Neutrophil (primary cell): ENCODE data around the gene AP1G1.

ENCODE experiments used
- H3K27ac ChIP-seq: fragments of 200-600 bp; sonication (generic); 2 replicates; pipeline ENCODE4 v1.5.1; 2016; ENCODE audit warnings: mild to moderate bottlenecking, moderate library complexity
- H3K27me3 ChIP-seq: fragments of 200-600 bp; sonication (generic); 2 replicates; pipeline ENCODE4 v1.6.0; 2016; ENCODE audit warnings: mild to moderate bottlenecking
- H3K36me3 ChIP-seq: fragments of 200-600 bp; sonication (generic); 2 replicates; pipeline ENCODE4 v1.5.1; 2017
- H3K4me1 ChIP-seq, 2 experiments: fragments of 200-600 bp in 1 of 2; sonication (generic) in 1 of 2; 1 replicate in 1 of 2; 2 replicates in 1 of 2; pipeline versions ENCODE4 v1.5.1 to v1.6.1; 2013 to 2016; ENCODE audit warnings: low read depth in 1 of 2, low read length in 1 of 2, mild to moderate bottlenecking in 1 of 2, moderate library complexity in 1 of 2; ENCODE audit not compliant: control insufficient read depth in 1 of 2, insufficient read depth in 1 of 2
- H3K4me3 ChIP-seq, 2 experiments: fragments of 200-600 bp in 1 of 2; sonication (generic) in 1 of 2; 1 replicate in 1 of 2; 2 replicates in 1 of 2; pipeline ENCODE4 v1.5.1; 2013 to 2016; ENCODE audit warnings: low read depth in 1 of 2, low read length in 1 of 2, mild to moderate bottlenecking in 1 of 2, moderate library complexity in 1 of 2
- H3K9me3 ChIP-seq: fragments of 200-600 bp; sonication (generic); 2 replicates; pipeline ENCODE4 v1.5.1; 2016
- TF ChIP-seq, protein P1 (sequence below): fragments of 200-600 bp; sonication (generic); IDR thresholded peaks from 2 replicates; pipeline ENCODE4 v1.5.1; 2016; ENCODE audit warnings: antibody characterized with exemption

AP1G1 gene

DNA sequence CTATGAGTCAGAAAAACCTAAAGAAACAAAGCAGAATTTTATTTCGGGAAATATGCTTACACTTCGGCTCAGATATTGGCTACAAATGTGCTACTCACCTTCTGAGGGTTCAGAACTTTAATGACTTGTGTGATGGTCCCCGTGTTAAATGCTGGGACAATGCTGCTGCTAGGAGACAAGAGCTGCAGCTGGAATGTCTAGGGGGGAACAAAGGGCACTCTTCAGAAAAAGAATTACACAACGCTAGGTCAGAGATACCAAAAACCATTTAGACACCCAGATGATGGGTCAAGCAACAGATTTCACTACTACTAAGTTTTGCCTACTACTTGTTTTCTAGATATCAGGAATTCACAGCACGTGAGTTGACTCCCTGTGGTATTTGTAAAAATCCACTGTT lies 74.1 kb downstream of the AP1G1 start:
- no peaks in the 10 kb centered on the region for H3K4me1 ChIP-seq
- H3K27ac ChIP-seq, result no peak overlapping the region
- H3K27me3 ChIP-seq, result no peaks in the 10 kb centered on the region
- TF ChIP-seq, protein P1, sequence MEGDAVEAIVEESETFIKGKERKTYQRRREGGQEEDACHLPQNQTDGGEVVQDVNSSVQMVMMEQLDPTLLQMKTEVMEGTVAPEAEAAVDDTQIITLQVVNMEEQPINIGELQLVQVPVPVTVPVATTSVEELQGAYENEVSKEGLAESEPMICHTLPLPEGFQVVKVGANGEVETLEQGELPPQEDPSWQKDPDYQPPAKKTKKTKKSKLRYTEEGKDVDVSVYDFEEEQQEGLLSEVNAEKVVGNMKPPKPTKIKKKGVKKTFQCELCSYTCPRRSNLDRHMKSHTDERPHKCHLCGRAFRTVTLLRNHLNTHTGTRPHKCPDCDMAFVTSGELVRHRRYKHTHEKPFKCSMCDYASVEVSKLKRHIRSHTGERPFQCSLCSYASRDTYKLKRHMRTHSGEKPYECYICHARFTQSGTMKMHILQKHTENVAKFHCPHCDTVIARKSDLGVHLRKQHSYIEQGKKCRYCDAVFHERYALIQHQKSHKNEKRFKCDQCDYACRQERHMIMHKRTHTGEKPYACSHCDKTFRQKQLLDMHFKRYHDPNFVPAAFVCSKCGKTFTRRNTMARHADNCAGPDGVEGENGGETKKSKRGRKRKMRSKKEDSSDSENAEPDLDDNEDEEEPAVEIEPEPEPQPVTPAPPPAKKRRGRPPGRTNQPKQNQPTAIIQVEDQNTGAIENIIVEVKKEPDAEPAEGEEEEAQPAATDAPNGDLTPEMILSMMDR, result no peak
- H3K4me3 ChIP-seq, result no peak overlapping the region
- H3K9me3 ChIP-seq, result no peaks in the 10 kb centered on the region
- H3K36me3 ChIP-seq, result peaks cover 89% of the 10 kb centered on the region

DNA sequence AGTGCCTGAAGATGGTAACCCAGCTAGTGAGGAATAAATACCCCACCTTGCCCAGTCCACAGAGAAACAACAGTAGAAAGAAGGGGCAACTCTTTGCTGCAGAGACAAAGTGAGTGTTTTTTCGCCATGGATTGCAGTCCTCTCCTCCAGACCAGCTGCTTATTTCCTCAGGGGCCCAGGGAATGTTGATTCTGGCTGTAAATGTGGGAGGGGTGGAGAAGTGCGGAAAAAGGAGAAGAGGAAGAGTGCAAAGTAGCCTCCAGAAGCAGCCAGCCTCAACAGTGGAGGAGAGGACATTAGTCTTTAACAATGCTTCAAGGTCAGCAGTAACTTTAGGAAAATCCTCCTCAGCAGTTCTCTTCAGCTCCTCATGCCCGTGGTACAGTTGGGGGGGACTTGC lies 76.0 kb downstream of the AP1G1 start:
- H3K27ac ChIP-seq, result no peak overlapping the region
- H3K36me3 ChIP-seq, result peaks cover 70% of the 10 kb centered on the region
- no peak overlapping the region for H3K4me3 ChIP-seq
- H3K9me3 ChIP-seq, result no peaks in the 10 kb centered on the region
- TF ChIP-seq, protein P1, result no peak
- no peaks in the 10 kb centered on the region for H3K27me3 ChIP-seq
- no peaks in the 10 kb centered on the region for H3K4me1 ChIP-seq

DNA sequence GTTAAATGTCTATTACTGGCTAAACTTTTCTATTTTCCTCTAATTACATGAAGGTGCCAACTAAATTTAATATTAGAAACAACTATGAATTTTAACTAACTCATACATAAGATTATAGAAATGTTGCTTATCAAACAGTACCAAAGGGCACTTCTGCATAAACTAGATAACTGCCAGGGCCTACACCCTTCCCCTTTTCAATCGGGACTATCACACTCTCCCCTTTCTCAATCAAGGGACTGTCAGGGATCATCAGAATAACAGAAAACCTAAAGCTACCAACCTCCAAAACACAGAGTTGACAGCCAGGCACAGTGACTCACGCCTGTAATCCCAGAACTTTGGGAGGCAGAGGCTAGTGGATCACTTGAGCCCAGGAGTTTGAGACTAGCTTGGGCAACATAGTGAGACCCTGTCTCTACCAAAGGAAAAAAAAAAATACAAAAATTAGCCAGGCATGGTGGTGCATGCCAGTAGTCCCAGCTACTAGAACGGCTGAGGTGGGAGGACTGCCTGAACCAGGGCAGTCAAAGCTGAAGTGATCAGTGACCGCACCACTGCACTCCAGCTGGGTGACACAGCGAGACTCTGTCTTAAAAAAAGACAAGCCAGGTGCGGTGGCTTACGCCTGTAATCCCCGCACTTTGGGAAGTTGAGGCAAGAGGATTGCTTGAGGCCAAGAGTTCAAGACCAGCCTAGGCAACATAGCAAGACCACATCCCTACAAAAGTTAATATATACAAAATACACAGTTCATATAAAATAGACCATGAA lies 80.9 kb downstream of the AP1G1 start:
- TF ChIP-seq, protein P1, result no peak
- Histone ChIP-seq H3K36me3 (peaks cover 29% of the 10 kb centered on the region), H3K27me3 (peaks cover 30% of the 10 kb centered on the region), H3K9me3 (no peaks in the 10 kb centered on the region), H3K4me3 (no peak overlapping the region), H3K27ac (no peak overlapping the region), H3K4me1 (peaks cover 10 to 19% of the 10 kb centered on the region in 2 experiments)

DNA sequence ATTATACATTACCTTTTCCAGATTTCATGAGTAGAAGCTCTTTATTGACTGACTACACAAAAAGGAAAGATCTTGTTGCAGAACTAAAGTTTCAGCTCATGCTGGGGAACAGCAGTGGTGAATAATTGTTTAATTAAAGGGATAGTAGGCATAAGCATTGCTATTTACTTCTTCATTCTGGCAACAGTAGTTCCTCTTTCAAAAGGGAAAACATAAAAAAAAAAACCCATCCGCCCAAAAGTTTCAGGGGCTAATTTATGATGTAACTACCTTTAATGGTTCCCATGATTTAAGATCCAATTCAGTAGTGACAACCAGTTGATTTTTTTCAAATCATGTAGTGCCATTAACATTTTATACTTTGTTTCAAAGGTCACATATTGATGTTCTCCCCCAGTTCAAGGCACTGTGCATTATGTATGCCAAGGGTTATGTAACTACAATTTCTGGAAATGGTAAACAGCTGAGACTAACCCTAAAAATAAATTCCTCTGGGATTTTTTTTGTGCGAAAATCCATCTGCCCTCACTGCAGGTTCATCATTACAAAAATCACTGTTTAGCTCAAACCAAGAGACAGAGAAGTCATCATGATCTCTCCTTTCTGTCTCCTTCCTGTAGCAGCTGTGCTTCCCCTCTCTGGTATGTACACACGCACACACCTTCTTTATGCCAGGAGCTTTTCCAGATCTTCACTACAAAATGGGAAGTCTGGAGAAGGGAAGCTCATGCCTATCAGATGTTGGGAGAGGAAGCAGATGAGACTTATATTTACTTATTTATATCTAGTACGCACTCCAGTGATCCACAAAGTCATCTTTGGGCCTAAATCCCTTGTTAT lies 81.9 kb downstream of the AP1G1 start:
- TF ChIP-seq, protein P1, result no peak
- Histone ChIP-seq H3K4me3 (no peak overlapping the region), H3K27me3 (peaks cover 40% of the 10 kb centered on the region), H3K27ac (peak overlapping the region; percentile 4), H3K9me3 (no peaks in the 10 kb centered on the region), H3K4me1 (peaks cover 12 to 23% of the 10 kb centered on the region in 2 experiments), H3K36me3 (peaks cover 19% of the 10 kb centered on the region)

DNA sequence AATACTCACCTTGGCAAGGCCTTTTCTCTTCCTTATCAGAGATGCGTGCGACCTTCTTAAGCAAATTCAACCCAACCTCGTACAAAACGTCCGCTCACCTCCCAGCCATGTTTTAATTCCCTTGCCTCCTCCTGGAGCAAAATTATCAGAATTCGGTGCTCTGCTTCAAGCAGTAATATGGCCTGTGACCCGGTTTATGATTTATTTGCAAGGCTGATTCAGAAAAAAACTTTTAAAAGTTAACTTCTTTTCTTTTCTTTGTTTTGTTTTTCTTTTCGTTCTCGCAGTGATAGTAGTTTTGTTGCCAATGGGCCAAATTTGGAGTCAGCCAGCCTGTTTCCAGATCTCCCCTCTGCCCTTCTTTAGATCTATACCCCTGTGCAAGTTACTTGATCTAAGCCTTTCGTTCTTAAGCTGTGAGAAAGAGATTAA lies 84.3 kb downstream of the AP1G1 start, which contains the start of gene PHLPP2:
PHLPP2 (minus strand) TSS at position 382 of the 432 bp plus-strand sequence. CDS start 9,906 bp downstream, outside the sequence.
- Histone ChIP-seq H3K4me3 (peak within 1 kb of the TSS; percentile 63 to 73), H3K4me1 (peaks cover 12 to 23% of the 10 kb centered on the region in 2 experiments), H3K27ac (peak within 1 kb of the TSS; percentile 38), H3K27me3 (peaks cover 55% of the 10 kb centered on the region), H3K36me3 (no peaks in the 10 kb centered on the region), H3K9me3 (no peaks in the 10 kb centered on the region)
- TF ChIP-seq, protein P1, result no peak
